Breast epithelium (tissue), 4 donors: ENCODE data around the gene HBG1. TPM values are rescaled to one million over a fixed set of nuclear protein-coding genes. Genes with fewer than 3 reads are reported as not detected.

Experiments used
- DNase-seq, 2 donors: peaks; one replicate each; pipeline ENCODE4 v3.0.0-alpha.2; 2019; ENCODE audit warnings: low spot score in 2 of 2
- H3K27ac ChIP-seq, 2 donors: fragments of 200-600 bp; sonication (generic) in 1 of 2; one replicate each; pipeline ENCODE4 v1.5.1; 2016 to 2019; ENCODE audit warnings: mild to moderate bottlenecking in 1 of 2
- H3K27me3 ChIP-seq, 2 donors: fragments of 200-600 bp; sonication (generic) in 1 of 2; one replicate each; pipeline versions ENCODE4 v1.5.1 to v1.6.0; 2017 to 2019; ENCODE audit warnings: control low read depth in 1 of 2, mild to moderate bottlenecking in 1 of 2
- H3K36me3 ChIP-seq: fragments of 200-600 bp; one replicate; pipeline ENCODE4 v1.5.1; 2019
- H3K4me1 ChIP-seq, 2 donors: fragments of 200-600 bp; sonication (generic); one replicate each; pipeline ENCODE4 v1.5.1; 2016 to 2019; ENCODE audit warnings: control low read depth in 1 of 2
- H3K4me3 ChIP-seq, 3 donors: fragments of 200-600 bp; sonication (generic); 1 replicate in 2 of 3; 2 replicates in 1 of 3; pipeline ENCODE4 v1.5.1; 2016 to 2019; ENCODE audit warnings: mild to moderate bottlenecking in 3 of 3, moderate library complexity in 2 of 3
- H3K9me3 ChIP-seq, 2 donors: fragments of 200-600 bp; sonication (generic) in 1 of 2; one replicate each; pipeline ENCODE4 v1.5.1; 2016 to 2019; ENCODE audit warnings: control low read depth in 1 of 2
- CTCF ChIP-seq, 3 donors: fragments of 450-650 bp; IDR thresholded peaks; one replicate each; pipeline ENCODE4 v1.5.1; 2016 to 2017; ENCODE audit warnings: antibody characterized with exemption in 3 of 3, mild to moderate bottlenecking in 3 of 3, moderate library complexity in 3 of 3
- POLR2A ChIP-seq: fragments of 450-650 bp; IDR thresholded peaks from one replicate; pipeline ENCODE4 v1.6.1; 2016; ENCODE audit warnings: antibody characterized with exemption, mild to moderate bottlenecking, moderate library complexity
- POLR2AphosphoS5 ChIP-seq, 3 donors: sonication (generic); formaldehyde crosslinking; IDR thresholded peaks; one replicate each; pipeline ENCODE4 v1.6.1; 2017; ENCODE audit warnings: antibody characterized with exemption in 3 of 3
- intact Hi-C: fragments of 100-400 bp; cut with DNase I; formaldehyde crosslinking; loops from one replicate; pipeline ENCODE4 v1.15.1; 2023; ENCODE audit warnings: low total_unique reads
- total RNA-seq, 3 donors: library from RNA; depleted of rRNA; stranded (reverse); fragments of >200 nt; gene quantifications; one replicate each; pipeline ENCODE4 v1.1.0, GENCODE V29; 2016

The HBG1 gene
- total RNA-seq, 3 donors from 2014 or later, result not detected

DNA sequence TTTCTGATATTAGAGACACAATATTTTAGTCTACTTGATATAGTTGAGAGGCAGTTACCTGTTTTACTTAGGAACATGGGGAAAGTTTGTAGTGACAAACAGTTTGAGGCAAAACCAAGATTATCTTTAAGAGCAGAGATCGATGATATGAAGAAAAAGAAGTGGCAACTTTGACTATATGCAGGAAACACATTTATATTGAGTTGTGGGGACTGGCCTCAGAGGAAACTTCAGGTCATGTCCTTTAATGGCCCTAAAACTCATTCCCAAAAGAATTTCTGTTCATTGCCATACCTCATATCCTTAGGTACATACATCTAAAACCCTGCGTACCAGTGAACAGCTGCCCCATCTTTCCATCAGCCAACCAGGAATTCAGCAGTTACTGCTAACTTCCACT, 4.5 kb downstream of the HBG1 start:
- no peak for DNase-seq
- no peak overlapping the region for H3K4me3 ChIP-seq
- no peaks in the 10 kb centered on the region for H3K36me3 ChIP-seq
- no peaks in the 10 kb centered on the region for H3K27me3 ChIP-seq
- TF ChIP-seq CTCF (IDR thresholded peaks at IDR 0.05) (no peak), POLR2AphosphoS5 (IDR thresholded peaks at IDR 0.05) (no peak), POLR2A (no peak)
- H3K9me3 ChIP-seq, result no peaks in the 10 kb centered on the region
- intact Hi-C loops, result no loop called here
- no peaks in the 10 kb centered on the region for H3K4me1 ChIP-seq
- H3K27ac ChIP-seq, result no peak overlapping the region

DNA sequence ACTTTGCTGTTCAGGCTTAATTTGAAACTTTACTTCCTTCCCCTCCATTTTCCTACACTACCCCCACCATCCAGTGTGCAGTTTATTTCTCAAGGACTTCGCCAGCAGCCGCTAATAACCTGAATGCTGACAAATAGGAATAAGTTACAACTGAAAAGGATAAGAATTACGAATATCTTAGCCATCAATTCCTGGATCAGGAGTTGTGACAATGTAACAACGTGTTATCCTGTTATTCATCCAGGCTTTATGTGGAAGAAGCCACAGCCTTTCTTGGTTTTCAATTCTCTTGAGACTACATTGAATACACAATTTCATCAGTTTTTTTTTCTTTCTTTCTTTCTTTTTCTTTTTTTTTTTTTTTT, 5.9 kb downstream of the HBG1 start:
- H3K36me3 ChIP-seq, result no peaks in the 10 kb centered on the region
- intact Hi-C loops, result no loop called here
- no peak overlapping the region for H3K4me3 ChIP-seq
- no peaks in the 10 kb centered on the region for H3K9me3 ChIP-seq
- no peaks in the 10 kb centered on the region for H3K4me1 ChIP-seq
- H3K27me3 ChIP-seq, result no peaks in the 10 kb centered on the region
- H3K27ac ChIP-seq, result no peak overlapping the region
- TF ChIP-seq POLR2A (no peak), CTCF (IDR thresholded peaks at IDR 0.05) (no peak), POLR2AphosphoS5 (IDR thresholded peaks at IDR 0.05) (no peak)
- DNase-seq, result no peak

- no peaks in the 10 kb centered on the region for H3K9me3 ChIP-seq
- no peak overlapping the region for H3K27ac ChIP-seq
- H3K4me3 ChIP-seq, result no peak overlapping the region
- no peaks in the 10 kb centered on the region for H3K4me1 ChIP-seq
- intact Hi-C loops, result no loop called here
- no peaks in the 10 kb centered on the region for H3K36me3 ChIP-seq
- TF ChIP-seq POLR2AphosphoS5 (IDR thresholded peaks at IDR 0.05) (no peak), POLR2A (no peak), CTCF (IDR thresholded peaks at IDR 0.05) (no peak)
- no peaks in the 10 kb centered on the region for H3K27me3 ChIP-seq
- no peak for DNase-seq
Measured at GRCh38 chr11:5242933-5243815, 6.5 kb downstream of the HBG1 start.

- no peaks in the 10 kb centered on the region for H3K4me1 ChIP-seq
- no peak for DNase-seq
- H3K36me3 ChIP-seq, result no peaks in the 10 kb centered on the region
- H3K27ac ChIP-seq, result no peak overlapping the region
- H3K27me3 ChIP-seq, result no peaks in the 10 kb centered on the region
- intact Hi-C loops, result no loop called here
- TF ChIP-seq CTCF (IDR thresholded peaks at IDR 0.05) (no peak), POLR2A (no peak), POLR2AphosphoS5 (IDR thresholded peaks at IDR 0.05) (no peak)
- no peaks in the 10 kb centered on the region for H3K9me3 ChIP-seq
- H3K4me3 ChIP-seq, result no peak overlapping the region
Measured at GRCh38 chr11:5242208-5242607, 7.4 kb downstream of the HBG1 start.

GRCh38 chr11:5241458-5241857, 8.2 kb downstream of the HBG1 start:
- no peaks in the 10 kb centered on the region for H3K27me3 ChIP-seq
- no peaks in the 10 kb centered on the region for H3K4me1 ChIP-seq
- H3K36me3 ChIP-seq, result no peaks in the 10 kb centered on the region
- no peak for DNase-seq
- H3K4me3 ChIP-seq, result no peak overlapping the region
- no peak overlapping the region for H3K27ac ChIP-seq
- H3K9me3 ChIP-seq, result no peaks in the 10 kb centered on the region
- TF ChIP-seq POLR2AphosphoS5 (IDR thresholded peaks at IDR 0.05), result no peak
- TF ChIP-seq CTCF (IDR thresholded peaks at IDR 0.05), result no peak
- TF ChIP-seq POLR2A, result no peak
- intact Hi-C loops, result no loop called here
